Activated T-helper 1 cell treated with Interleukin-2 at 50 U/mL for 16 hours (primary cell): ENCODE results near the gene GRM7.

Experiments
- DNase-seq: peaks from one replicate; pipeline ENCODE4 v3.0.0-alpha.2; 2020; ENCODE audit warnings: low read depth

Gene GRM7

GRCh38 chr3:7720649-7721297 lies 859.9 kb downstream of the GRM7 start:
- DNase-seq: no peak

- no peak for DNase-seq
Measured at GRCh38 chr3:7721869-7722268, 861.0 kb downstream of the GRM7 start.

DNA sequence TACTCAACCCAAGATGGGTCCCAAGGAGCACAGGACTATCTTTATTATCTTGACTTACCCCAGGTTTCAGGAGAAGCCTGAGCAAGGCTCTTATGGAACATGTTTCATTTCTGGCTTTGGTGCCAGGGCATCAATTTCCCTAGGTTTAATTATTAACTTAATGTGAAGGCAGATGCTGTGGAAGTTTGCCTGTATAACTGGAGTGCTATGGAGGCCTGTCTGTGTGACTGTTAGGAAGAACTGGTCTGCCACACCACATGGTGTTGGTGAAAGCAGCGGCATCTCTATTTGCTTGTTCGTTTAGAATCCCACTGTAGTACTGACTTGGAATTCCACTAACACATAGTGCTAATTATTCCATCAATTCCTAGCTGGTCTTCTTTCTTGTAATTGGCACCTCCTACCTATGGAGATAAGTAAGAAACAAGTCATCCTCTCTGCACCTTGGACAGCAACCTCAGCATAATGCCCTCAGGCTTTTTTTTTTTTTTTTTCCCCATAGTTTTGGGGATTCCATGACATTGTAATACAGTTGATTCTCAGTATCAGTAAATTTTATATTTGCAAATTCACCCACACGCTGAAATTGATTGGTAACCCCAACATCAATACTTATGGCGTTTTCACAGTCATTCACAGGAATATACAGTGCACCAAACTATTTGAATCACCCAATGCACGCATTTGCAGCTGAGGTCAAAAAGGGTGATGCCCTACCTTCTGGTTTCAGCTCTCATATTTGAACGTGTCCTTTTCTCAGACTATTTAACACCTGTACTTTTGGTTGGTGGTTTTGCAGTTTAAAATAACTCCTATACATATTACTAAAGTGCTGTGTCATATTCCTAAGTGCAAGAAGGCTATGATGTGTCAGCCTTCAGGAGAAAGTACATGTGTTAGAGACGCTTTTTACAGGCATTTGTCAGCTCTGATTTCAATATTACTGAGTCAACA lies 867.9 kb downstream of the GRM7 start:
- DNase-seq: no peak

GRCh38 chr3:7733933-7734332 lies 873.0 kb downstream of the GRM7 start:
- DNase-seq: no peak

- no peak for DNase-seq
Measured at GRCh38 chr3:7734456-7734855, 873.5 kb downstream of the GRM7 start.

DNA sequence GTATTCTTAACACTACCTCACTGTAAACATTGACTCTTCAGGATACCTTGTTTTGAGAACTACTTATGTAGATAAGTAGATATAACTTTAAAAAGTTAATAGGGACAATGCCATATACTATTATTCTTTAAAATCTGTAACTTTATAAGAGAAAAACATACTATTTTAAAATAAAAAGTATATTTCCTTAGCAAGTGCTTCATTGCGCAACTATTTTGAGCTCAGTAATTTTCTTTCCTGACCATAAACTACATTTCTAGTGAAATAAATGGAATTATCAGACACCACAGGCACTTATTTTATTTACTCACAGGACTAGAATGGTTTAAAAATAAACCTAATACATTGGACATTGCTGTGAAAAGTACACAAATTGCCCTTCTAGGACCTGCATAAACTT lies 876.3 kb downstream of the GRM7 start:
- no peak for DNase-seq

DNA sequence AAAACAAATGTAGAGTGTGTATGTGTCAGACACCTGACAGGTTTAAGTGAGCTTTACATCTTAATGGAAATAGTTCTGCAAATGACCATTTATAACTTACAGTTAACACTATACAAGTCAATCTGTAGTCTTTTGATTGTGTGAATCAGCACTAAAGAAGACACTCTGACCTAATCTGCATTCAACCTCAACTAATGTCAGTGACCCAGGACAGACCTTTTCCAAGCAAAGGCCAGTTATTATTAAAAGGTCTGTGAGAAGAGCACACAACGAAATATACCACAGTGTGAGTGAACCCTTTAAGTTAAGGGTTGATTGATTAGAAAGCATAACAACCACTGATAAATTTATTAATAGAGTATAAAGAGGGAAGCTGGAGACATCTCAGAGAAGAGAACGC lies 878.8 kb downstream of the GRM7 start:
- DNase-seq: no peak

- no peak for DNase-seq
Measured at GRCh38 chr3:7740458-7740857, 879.5 kb downstream of the GRM7 start.

DNA sequence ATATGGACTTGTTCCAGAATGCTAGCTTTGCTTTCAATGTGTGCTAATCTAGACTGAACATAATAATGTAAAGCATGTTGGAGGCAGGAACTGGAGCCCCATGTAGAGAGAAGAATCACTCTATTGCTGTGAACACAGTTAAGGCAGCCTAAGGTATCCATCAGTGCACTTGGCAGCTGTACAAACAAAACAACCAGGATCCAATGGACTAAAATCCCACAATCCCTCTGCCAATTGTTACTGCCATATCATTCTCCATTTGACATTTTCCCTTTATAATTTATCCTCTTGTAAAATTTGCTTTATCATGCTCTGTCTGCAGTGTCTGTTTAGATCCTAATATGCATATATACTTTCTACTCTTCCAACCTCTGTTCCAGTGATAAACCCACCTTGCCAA lies 883.9 kb downstream of the GRM7 start:
- DNase-seq: no peak

GRCh38 chr3:7745711-7746110 lies 884.8 kb downstream of the GRM7 start:
- no peak for DNase-seq

DNA sequence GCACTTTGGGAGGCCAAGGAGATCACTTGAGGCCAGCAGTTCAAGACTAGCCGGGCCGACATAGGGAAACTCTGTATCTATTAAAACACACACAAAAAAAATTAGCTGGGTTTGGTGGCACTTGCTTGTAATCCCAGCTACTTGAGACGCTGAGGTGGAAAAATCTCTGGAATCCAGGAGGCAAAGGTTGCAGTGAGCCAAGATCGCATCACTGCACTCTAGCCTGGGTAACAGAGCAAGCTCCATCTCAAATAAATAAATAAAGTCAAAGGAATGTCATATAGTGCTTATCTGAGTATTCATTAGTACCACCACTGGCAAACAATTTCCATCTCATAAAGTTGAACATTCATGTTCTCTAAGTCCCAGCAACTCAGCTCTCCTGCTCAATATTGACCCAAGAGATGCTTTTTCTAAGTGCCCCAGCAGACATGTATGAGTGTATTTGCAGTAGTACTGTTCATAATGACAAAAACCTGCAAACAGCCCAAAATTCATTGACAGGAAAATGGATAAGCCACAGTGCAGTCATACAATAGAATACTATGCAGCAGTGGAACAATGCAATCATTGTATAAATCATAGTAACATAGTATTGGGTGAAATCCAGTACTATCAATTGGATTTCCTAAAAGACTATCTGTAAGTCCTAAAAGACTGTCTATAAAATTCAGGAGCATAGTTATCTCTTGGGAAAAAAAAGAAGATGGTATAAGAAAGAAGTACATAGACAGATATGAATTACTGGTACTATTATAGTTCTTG lies 889.2 kb downstream of the GRM7 start:
- DNase-seq: no peak

- DNase-seq: no peak
Measured at GRCh38 chr3:7752005-7752404, 891.1 kb downstream of the GRM7 start.

DNA sequence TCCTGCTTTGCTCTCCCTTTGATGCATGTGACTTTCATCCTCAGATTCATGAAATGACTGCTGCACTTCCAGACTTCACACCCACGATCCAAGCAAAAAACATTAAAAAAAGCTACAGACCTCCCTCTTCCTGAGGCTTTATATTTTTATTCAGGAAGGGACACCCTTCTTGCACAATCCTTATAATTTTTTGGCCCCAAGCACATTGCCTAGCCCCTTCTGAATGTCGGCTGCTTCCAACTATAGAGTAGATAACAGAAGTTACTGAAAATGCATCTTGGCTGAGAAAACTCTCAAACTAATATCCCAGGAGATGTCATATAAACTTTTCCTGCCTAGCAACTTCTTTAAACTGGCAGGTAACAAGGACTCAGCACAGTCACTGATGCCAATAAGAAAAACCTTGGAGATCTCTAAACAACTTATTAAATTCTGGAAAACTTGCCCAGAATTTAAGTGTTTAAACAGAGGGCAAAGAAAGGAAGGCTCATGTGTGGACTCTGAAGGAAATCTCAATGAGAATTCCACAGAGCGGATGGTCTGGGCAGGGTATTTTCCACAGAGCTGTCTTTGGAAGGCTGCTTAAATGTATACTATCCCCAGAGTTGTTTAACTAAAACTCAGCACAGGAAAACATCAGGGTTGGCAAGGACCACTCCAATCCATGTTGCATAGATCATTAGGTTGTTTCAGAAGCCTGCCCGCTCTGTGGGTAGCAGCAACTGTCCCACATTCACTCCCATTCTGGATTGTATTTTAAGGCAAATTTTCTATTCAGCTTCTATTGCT lies 893.9 kb downstream of the GRM7 start:
- DNase-seq: no peak

GRCh38 chr3:7759630-7760029 lies 898.7 kb downstream of the GRM7 start:
- no peak for DNase-seq

DNA sequence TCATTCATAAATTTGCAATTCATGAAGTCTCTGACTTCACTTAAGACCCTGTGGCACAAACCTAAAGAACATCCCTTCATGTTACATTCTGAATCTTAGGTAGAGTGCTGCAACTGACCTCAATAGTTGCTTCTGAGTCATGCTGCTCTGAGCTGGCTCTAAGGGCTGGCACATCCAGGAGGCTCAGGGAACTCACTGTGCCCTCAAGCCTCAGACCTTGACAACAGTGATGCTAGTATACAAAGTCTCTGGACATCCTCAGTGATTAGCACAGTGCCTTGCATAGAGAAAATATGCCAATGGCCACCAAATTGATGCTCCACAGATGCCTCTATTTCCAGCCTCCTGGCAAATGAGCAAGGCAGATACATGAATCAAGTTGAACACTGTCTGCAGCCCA lies 899.8 kb downstream of the GRM7 start:
- no peak for DNase-seq

GRCh38 chr3:7764115-7764514 lies 903.2 kb downstream of the GRM7 start:
- DNase-seq: no peak

DNA sequence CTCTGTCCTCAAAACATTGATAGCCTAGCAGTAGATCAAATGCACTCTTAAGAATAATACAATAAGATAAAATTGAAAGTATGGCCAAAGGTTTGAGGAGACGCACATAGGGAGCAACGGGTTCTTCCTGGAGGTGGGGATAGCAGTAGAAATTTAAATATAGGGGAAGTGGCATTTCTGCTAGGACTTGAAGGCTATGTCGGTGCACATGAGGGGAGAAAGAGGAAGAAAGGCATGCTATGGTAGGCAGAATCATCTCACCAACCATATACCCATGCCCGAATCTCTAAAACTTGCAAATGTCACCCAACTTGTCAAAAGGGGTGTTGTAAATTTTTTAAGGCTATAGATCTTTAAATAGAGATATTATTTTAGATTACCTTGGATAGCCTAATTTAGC lies 905.6 kb downstream of the GRM7 start:
- DNase-seq: no peak

- DNase-seq: no peak
Measured at GRCh38 chr3:7779331-7779730, 918.4 kb downstream of the GRM7 start.

GRCh38 chr3:7781395-7781794 lies 920.5 kb downstream of the GRM7 start:
- DNase-seq: no peak

GRCh38 chr3:7787871-7788828 lies 927.2 kb downstream of the GRM7 start:
- no peak for DNase-seq

DNA sequence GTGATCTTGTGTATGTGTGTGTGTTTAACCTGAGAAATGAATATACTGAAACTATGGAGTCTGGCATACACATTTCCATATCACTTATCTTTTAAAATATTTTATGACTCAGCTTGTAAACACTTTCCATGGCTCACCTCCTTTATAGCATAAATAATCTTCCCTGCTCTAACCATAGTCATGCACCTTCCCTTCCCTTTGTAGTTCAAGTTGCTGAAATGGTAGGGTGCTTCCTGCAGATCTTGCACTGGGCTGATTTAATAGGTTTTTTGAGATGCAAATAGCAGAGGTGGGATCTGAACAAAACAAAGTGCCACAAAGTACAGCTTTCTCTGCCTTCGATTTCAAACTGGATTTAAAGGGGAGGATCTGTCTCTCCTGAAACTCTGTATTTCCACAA lies 928.0 kb downstream of the GRM7 start:
- no peak for DNase-seq
